SIG-M5 treated with dmso at 0.1 percent for 504 hours (cell line): ENCODE measurements around the gene FUT7.
"Not testable (repeated sequence)": the region's sequence is repeated elsewhere in the genome, so short reads cannot be mapped to it uniquely, and the experiment has no call there.

Experiments
- DNase-seq: peaks from one replicate; lab custom pipeline; 2025; ENCODE audit not compliant: unreplicated experiment; lab: John Stamatoyannopoulos, UW

Gene FUT7

DNA sequence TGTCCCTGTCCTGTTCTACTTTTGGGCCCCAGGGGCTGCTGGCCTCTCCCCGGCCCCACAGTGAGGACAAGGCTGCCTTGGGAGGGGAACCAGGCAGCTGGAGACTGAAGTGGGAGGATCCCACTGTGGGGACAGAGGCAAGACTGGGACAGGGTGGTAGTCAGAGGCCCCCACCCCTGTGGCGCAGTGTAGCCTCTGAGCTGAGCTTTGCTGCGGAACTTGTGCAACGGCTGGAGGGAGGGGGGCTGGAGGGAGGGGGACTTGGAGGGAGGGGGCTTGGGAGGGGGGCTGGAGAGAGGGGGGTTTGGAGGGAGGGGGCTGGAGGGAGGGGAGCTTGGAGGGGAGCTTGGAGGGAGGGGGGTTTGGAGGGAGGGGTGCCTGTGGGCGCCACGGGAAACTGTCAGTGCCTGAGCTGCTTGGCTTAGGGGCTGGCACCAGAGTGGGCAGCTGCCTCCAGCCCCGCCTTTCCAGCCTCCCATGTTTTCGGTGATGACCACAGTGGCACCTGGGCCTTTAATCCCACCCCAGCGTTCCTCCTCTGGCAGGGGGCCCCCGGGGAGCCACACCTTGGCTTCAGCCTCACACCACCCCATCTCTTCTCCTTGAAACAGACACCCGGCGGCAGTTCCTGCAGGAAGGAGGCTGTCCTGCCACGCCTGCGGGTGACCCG is 2.3 kb upstream of the FUT7 start:
- DNase-seq, result peak; percentile 68

DNA sequence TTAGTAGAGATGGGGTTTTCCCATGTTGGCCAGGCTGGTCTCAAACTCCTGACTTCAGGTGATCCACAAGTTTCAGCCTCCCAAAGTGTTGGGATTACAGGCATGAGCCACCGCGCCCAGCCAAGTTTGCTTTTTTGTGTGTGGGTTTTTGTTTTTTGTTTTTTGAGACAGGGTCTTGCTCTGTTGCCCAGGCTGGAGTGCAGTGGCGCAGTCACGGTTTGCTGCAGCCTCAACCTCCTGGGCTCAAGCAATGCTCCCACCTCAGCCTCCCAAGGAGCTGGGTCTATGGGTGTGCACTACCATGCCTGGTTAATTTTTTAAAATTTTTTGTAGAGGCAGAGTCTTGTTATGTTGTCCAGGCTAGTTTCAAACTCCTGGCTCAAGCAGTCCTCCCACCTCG is 1.6 kb upstream of the FUT7 start:
- not testable (repeated sequence) for DNase-seq

GRCh38 chr9:137032858-137033257 is 970 bp upstream of the FUT7 start:
- no peak for DNase-seq

- DNase-seq, result peak; percentile 39
Measured at GRCh38 chr9:137030538-137031527, 1.1 kb downstream of the FUT7 start.

DNA sequence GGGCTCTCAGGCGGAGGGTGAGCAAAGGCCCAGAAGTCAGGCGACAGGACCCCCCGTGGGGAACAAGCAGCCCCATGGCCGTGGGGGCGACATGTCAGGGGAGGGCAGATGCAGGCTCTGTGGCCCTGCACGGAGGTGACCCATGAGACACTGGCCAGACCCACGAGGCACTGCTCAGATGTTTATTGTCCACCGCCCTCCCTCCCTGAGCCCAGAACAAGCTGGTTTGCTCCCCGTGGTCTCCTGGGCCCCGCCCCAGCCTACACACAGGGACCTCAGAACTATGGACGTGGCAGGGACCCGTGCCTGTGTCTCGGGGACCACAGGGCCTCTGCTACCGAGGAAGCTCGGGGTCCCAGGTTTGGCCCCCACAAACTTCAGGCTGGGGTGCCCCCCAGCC is 1.9 kb downstream of the FUT7 start:
- no peak for DNase-seq

- DNase-seq, result peak; percentile 48
Measured at GRCh38 chr9:137029058-137029936, 2.6 kb downstream of the FUT7 start.

DNA sequence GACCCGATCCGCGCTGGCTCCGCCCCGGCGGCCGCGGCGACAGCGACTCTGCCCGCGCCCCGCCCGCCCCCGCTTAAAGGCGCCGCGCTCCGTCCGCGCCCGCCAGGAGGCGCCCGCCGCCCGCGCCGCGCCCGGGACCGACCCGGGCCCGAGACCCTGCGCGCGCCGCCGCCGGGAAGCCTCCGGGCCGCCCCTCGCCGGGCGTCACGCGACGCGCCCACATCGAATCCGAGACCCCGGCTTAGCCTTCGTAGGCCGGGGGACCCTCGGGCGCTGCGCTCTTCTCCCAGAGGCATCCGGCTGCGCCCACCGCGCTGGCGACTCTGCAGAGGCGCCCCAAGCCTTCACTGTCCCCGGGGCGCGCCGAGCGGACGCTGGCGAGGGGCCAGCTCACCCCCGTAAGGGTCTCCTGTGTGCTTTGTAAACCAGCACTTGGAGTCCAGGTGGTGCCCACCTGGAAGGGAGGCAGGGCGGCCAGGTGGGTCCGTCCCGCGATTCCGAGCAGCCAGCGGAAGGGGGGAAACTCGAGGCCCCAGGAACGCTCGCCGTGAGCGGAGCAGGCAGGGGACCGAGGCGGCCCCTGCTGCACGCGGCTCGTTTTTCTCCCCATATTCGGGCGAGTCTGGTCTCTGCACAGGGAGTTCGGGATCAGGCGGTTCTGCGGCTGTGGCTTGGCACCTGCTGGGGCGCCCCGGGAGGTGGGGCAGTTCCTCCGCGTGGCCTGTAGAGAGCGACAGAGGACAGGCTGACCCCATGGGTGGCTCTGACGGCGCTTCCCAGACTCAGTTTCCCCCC is 3.4 kb downstream of the FUT7 start:
- DNase-seq, result peak; percentile 65

GRCh38 chr9:137027369-137028262 is 4.3 kb downstream of the FUT7 start, which contains the start of gene ABCA2:
Gene ABCA2, minus strand, starts transcription at chr9:137028237. Its CDS starts 97 bp downstream, at chr9:137028140.
- DNase-seq, result no peak

DNA sequence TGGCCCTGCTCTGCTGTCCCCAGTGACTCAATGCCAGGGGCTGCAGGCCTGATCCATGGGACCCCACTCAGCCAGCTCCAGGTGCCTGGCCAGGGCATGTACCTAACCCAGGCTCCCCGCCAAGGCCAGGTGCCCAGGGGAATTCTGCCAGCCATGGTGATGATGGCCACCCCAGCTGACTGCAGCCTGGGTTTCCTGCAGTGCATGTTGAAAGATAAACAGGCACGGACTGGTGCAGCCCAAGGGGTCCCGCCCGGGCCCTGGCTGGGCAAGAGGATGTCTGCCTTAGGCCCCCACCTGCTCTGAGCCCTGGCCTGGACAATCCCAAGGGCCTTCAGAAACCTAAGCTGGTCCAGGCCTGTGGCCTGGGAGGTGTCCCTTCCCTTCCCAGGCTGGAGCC is 5.1 kb downstream of the FUT7 start:
- no peak for DNase-seq

GRCh38 chr9:137026384-137026783 is 5.5 kb downstream of the FUT7 start:
- no peak for DNase-seq

DNA sequence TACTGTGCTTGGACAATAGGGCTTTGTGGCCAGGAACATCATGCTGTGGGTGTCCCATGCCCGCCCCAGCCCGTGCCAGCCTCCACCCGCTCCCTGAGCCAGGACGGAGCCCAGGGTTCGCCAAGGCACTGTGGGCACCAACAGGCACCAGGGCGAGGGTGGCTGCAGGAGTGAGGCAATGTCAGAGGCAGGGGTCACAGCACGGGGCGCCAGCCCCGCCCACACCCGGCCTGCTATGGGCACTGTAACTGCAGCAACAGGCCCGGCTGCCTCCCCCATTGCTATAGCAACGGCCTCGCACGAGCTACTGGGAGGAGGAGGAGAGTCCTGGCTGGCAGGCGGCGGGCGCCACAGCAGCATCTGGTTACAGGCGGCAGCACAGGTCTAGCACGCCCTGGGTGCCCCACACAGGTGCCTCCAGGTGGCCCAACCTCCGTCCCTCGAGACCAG is 6.3 kb downstream of the FUT7 start:
- DNase-seq, result peak; percentile 66

DNA sequence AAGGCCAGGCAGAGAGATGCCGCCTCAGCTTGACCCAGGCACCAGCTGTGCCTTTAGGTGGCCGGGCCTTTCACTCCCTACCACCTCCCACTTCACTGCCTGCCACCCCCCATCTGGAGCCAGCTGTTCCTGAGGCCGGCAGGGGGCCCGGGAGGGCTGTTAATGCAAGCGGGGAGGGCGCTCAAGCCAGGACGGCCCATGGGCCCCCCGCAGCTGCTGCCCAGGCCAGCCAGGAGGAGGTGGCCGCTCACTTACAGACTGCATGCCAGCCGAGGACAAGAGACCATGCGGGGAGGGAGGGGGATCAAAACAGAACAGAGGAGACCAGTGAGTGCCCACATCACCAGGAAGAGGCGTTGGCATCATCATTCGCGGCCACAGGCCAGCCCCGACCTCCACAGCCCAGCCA is 8.3 kb downstream of the FUT7 start:
- no peak for DNase-seq

GRCh38 chr9:137023157-137023556 is 8.7 kb downstream of the FUT7 start:
- no peak for DNase-seq

- no peak for DNase-seq
Measured at GRCh38 chr9:137022662-137023008, 9.3 kb downstream of the FUT7 start.

DNA sequence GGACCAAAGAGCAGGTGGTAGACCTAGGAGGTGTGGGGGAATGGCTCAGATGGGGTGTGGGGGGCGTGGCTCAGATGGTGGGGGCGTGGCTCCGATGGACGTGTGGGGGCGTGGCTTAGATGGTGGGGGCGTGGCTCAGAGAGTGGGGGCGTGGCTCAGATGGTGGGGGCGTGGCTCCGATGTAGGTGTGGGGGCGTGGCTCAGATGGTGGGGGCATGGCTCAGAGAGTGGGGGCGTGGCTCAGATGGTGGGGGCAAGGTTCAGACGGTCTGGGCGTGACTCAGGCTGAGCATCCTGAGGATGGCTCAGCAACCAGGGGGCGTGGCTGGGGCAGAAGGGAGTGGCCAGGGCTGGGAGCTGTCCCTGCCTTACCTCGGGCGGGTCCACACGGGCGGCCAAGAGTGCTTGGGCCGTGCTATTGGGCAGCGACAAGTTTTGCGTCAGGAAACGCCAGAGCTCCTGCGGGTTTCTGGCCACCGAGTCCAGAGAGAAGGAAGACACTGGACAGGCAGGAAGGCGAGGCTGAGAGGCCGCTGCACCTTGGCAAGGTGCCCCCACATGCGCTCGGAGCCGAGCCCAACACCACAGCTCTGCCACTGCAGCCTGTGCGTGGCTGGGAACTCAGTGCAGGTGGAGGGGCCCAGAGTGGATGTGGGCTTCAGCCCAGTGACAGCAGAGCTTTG is 9.8 kb downstream of the FUT7 start:
- peak; percentile 75 for DNase-seq

GRCh38 chr9:137021568-137021978 is 10.3 kb downstream of the FUT7 start:
- no peak for DNase-seq

DNA sequence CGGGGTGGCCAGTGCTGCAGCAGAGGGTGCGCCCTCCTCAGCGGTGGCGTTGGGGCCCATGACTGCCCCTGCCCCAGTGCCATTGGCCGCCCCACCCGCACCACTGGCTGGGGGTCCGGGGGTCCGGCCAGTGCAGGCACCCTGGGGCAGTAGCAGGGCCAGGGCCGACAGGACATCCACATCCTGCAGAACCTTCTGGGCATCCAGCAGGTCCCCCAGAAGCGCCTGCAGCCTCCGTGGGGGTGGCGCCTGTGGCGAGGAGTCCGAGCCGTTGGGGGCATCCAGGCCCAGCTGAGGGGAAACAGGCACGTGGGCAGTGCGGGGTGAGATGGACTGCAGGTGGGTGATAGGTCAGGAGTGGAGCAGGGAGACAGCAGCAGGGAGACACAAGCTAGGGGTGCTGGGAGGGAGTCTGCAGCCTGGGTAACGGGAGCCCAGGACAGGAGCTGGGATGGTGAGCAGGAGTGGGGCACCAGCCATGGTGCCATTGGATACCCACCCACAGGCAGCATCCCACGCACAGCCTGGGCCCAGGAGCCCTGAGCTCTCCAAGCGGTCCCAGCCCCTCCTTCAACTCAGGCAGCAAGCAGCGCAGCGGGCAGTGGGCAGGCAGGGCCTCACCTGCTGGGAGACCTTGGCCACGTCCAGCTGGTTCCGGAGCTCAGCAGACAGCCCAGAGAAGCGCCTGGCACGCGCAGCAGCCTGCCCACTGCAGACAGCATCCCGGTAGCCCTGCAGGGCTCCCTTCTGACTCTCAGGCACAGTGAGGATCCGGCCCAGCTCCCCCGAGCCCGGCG is 10.9 kb downstream of the FUT7 start:
- DNase-seq, result no peak
